HepG2 (cell line): Measurements from ENCODE around the gene ACE. TPM values are rescaled to one million over a fixed set of nuclear protein-coding genes. Genes with fewer than 3 reads are reported as not detected.

Source experiments
- EP300 ChIP-seq, 3 experiments: sonication (generic) in 1 of 3; formaldehyde crosslinking in 1 of 3; IDR thresholded peaks; 2 replicates each; pipeline versions ENCODE4 v1.5.1 to v1.6.1; 2011 to 2020; ENCODE audit warnings: low read depth in 2 of 3, low read length in 2 of 3, borderline replicate concordance in 1 of 3, improper control_type of control experiment in 1 of 3, mild to moderate bottlenecking in 1 of 3, missing genetic modification reagents in 1 of 3, moderate library complexity in 1 of 3
- HOMEZ ChIP-seq: IDR thresholded peaks from 2 replicates; pipeline ENCODE4 v1.6.1; 2016; ENCODE audit warnings: low read depth
- MAFF ChIP-seq: IDR thresholded peaks from 2 replicates; pipeline ENCODE4 v1.6.1; 2011; ENCODE audit warnings: low read depth, low read length, improper control_type of control experiment
- NFKBIZ ChIP-seq: IDR thresholded peaks from 2 replicates; pipeline ENCODE4 v1.6.1; 2018; ENCODE audit warnings: missing genetic modification reagents, missing compliant biosample characterization
- RAD21 ChIP-seq: fragments of 450-650 bp; formaldehyde crosslinking; IDR thresholded peaks from 2 replicates; pipeline ENCODE4 v1.5.0; 2020; ENCODE audit warnings: mild to moderate bottlenecking
- RFX3 ChIP-seq: IDR thresholded peaks from 2 replicates; pipeline ENCODE4 v1.6.1; 2016; ENCODE audit warnings: missing biosample characterization, missing genetic modification reagents
- TCF7L2 ChIP-seq: IDR thresholded peaks from 2 replicates; pipeline ENCODE4 v1.6.1; 2011; ENCODE audit warnings: mild to moderate bottlenecking, low read depth, low read length, moderate library complexity
- ZFP41 ChIP-seq: sonication (generic); formaldehyde crosslinking; IDR thresholded peaks from 2 replicates; pipeline ENCODE4 v1.4.0; 2020; ENCODE audit warnings: mild to moderate bottlenecking, missing genetic modification reagents, borderline replicate concordance
- ZFP91 ChIP-seq: sonication (generic); formaldehyde crosslinking; IDR thresholded peaks from 2 replicates; pipeline ENCODE4 v1.9.0; 2022; ENCODE audit warnings: missing genetic modification reagents, mild to moderate bottlenecking, borderline replicate concordance
- ZMYM4 ChIP-seq: sonication (generic); formaldehyde crosslinking; IDR thresholded peaks from 2 replicates; pipeline ENCODE4 v1.8.1; 2023; ENCODE audit warnings: mild to moderate bottlenecking, missing genetic modification reagents
- ZNF225 ChIP-seq: sonication (generic); formaldehyde crosslinking; IDR thresholded peaks from 2 replicates; pipeline ENCODE4 v1.4.0; 2020; ENCODE audit warnings: mild to moderate bottlenecking, missing genetic modification reagents
- ZNF331 ChIP-seq: sonication (generic); formaldehyde crosslinking; IDR thresholded peaks from 2 replicates; pipeline ENCODE4 v1.4.0; 2020; ENCODE audit warnings: missing genetic modification reagents
- ZNF451 ChIP-seq: sonication (generic); formaldehyde crosslinking; IDR thresholded peaks from 2 replicates; pipeline ENCODE4 v1.5.0; 2020; ENCODE audit warnings: mild to moderate bottlenecking, missing genetic modification reagents
- ZNF468 ChIP-seq: sonication (generic); formaldehyde crosslinking; IDR thresholded peaks from 2 replicates; pipeline ENCODE4 v1.8.0; 2022; ENCODE audit warnings: mild to moderate bottlenecking, moderate library complexity, missing genetic modification reagents
- ZNF550 ChIP-seq: sonication (generic); formaldehyde crosslinking; IDR thresholded peaks from 2 replicates; pipeline ENCODE4 v1.4.0; 2020; ENCODE audit warnings: mild to moderate bottlenecking, missing genetic modification reagents, borderline replicate concordance
- ZNF670 ChIP-seq: sonication (generic); formaldehyde crosslinking; IDR thresholded peaks from 2 replicates; pipeline ENCODE4 v1.8.0; 2022; ENCODE audit warnings: mild to moderate bottlenecking, missing genetic modification reagents, borderline replicate concordance
- polyA plus RNA-seq, 8 experiments: library from polyadenylated mRNA; depleted of rRNA in 3 of 8; stranded (reverse) in 7 of 8; unstranded in 1 of 8; fragments of >200 nt; fragmentation: Illumina TruSeq in 4 of 8; extraction: Trizol in 4 of 8; gene quantifications; 2 replicates each; pipeline versions ENCODE4 v1.2.1 to v1.2.3, GENCODE V29; 2011 to 2016; ENCODE audit warnings: low read depth in 4 of 8, missing spikeins in 1 of 8, mixed read lengths in 1 of 8; ENCODE audit not compliant: insufficient read depth in 1 of 8
- total RNA-seq, 5 experiments: library from RNA; depleted of rRNA; stranded (reverse); fragments of >200 nt; fragmentation: Illumina TruSeq; extraction: Trizol; gene quantifications; 2 replicates each; pipeline ENCODE4 v1.2.3, GENCODE V29; 2016; ENCODE audit warnings: low read depth in 1 of 5
- TF ChIP-seq, protein P1 (sequence below): sonication (generic); formaldehyde crosslinking; IDR thresholded peaks from 2 replicates; pipeline ENCODE4 v1.4.0; 2020; ENCODE audit warnings: missing genetic modification reagents
- TF ChIP-seq, protein P2 (sequence below): sonication (generic); formaldehyde crosslinking; IDR thresholded peaks from 2 replicates; pipeline ENCODE4 v1.5.1; 2020; ENCODE audit warnings: mild to moderate bottlenecking, missing genetic modification reagents, moderate library complexity

The ACE gene
- total and polyA plus RNA-seq, 2 of the 13 experiments (the other 11 are each of a cell fraction or from before 2014, with no cell fraction given): 0.08 to 0.13 TPM

DNA sequence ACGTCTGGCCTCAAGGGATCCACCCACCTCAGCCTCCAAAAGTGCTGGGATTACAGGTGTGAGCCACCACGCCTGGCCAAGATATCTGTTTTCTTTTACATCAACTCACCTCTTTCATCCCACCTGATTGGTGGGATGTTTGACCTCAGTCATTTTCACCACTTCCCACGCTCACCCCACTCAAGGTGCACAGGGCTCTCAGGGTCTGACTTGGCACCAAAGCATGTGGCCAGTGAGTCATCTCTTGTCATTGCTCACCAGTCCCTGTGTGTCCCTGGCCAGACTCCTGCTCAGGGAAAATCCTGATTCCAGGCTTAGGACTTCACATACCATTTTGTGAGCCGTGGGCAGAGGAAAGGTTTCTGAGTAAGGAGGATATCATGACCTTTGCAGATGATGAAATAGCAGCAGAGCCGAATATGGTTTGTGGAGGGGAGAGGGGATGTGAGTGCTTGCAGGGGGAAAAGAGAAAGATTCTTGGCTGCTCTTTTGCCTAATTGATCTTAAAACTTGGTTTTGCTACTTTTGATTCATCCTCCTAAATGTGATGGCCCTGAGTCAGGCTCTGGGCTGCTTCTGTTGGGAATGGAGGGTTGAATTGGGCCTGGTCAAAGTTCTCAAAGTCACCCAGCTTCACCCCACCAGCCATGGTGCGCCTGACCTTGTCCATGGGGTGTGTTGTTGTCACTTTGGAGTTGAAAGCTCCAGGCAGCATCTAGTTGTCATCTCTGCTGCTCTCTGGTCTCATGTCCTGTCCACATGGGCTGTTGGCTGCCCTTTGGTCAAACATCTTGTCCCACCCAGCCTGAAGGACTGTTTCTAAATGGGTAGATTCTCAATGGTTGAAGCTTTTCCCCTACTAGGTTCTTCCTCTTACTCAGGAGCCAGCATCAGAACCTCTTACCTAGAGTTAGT is 40.3 kb downstream of the ACE start (continued):
- TF ChIP-seq ZFP91 (CRISPR knock-in tag) (no peak), ZNF550 (CRISPR knock-in tag) (no peak), MAFF (no peak), RAD21 (CRISPR knock-in tag) (no peak), NFKBIZ (CRISPR knock-in tag) (no peak), HOMEZ (CRISPR knock-in tag) (no peak), EP300 (IDR thresholded peaks at IDR 0.05; ENCODE audit: low read depth in 2 of 2, low read length in 2 of 2) (peak in 1 of 2 experiments; percentile 81; a peak in 1 of 4 replicates), EP300 (CRISPR knock-in tag; IDR thresholded peaks at IDR 0.05; ENCODE audit: borderline replicate concordance) (peak; percentile 42; the same call in 1 of the 2 replicates), ZNF468 (CRISPR knock-in tag) (no peak), ZNF670 (CRISPR knock-in tag) (peak; percentile 51; the same call in 1 of the 2 replicates), ZMYM4 (CRISPR knock-in tag) (peak; percentile 62), ZFP41 (CRISPR knock-in tag) (no peak), ZNF451 (CRISPR knock-in tag) (no peak), ZNF225 (CRISPR knock-in tag) (no peak), TCF7L2 (no peak), ZNF331 (peak; percentile 31; the same call in 1 of the 2 replicates), RFX3 (CRISPR knock-in tag) (no peak)
- TF ChIP-seq, protein P1, sequence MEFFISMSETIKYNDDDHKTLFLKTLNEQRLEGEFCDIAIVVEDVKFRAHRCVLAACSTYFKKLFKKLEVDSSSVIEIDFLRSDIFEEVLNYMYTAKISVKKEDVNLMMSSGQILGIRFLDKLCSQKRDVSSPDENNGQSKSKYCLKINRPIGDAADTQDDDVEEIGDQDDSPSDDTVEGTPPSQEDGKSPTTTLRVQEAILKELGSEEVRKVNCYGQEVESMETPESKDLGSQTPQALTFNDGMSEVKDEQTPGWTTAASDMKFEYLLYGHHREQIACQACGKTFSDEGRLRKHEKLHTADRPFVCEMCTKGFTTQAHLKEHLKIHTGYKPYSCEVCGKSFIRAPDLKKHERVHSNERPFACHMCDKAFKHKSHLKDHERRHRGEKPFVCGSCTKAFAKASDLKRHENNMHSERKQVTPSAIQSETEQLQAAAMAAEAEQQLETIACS (CRISPR knock-in tag): no peak
- TF ChIP-seq, protein P2, sequence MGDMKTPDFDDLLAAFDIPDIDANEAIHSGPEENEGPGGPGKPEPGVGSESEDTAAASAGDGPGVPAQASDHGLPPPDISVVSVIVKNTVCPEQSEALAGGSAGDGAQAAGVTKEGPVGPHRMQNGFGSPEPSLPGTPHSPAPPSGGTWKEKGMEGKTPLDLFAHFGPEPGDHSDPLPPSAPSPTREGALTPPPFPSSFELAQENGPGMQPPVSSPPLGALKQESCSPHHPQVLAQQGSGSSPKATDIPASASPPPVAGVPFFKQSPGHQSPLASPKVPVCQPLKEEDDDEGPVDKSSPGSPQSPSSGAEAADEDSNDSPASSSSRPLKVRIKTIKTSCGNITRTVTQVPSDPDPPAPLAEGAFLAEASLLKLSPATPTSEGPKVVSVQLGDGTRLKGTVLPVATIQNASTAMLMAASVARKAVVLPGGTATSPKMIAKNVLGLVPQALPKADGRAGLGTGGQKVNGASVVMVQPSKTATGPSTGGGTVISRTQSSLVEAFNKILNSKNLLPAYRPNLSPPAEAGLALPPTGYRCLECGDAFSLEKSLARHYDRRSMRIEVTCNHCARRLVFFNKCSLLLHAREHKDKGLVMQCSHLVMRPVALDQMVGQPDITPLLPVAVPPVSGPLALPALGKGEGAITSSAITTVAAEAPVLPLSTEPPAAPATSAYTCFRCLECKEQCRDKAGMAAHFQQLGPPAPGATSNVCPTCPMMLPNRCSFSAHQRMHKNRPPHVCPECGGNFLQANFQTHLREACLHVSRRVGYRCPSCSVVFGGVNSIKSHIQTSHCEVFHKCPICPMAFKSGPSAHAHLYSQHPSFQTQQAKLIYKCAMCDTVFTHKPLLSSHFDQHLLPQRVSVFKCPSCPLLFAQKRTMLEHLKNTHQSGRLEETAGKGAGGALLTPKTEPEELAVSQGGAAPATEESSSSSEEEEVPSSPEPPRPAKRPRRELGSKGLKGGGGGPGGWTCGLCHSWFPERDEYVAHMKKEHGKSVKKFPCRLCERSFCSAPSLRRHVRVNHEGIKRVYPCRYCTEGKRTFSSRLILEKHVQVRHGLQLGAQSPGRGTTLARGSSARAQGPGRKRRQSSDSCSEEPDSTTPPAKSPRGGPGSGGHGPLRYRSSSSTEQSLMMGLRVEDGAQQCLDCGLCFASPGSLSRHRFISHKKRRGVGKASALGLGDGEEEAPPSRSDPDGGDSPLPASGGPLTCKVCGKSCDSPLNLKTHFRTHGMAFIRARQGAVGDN (CRISPR knock-in tag): peak; percentile 35; the same call in 1 of the 2 replicates
